22Rv1 (cell line): ENCODE measurements around the gene GLT6D1.

Experiments
- ZFX ChIP-seq: fragments of 450-650 bp; IDR thresholded peaks from 2 replicates; pipeline ENCODE4 v1.6.1; 2017; ENCODE audit warnings: antibody characterized with exemption, borderline replicate concordance
- TF ChIP-seq, protein P1 (sequence below): fragments of 450-650 bp; IDR thresholded peaks from 2 replicates; pipeline ENCODE4 v1.5.1; 2017; ENCODE audit warnings: mild to moderate bottlenecking

DNA sequence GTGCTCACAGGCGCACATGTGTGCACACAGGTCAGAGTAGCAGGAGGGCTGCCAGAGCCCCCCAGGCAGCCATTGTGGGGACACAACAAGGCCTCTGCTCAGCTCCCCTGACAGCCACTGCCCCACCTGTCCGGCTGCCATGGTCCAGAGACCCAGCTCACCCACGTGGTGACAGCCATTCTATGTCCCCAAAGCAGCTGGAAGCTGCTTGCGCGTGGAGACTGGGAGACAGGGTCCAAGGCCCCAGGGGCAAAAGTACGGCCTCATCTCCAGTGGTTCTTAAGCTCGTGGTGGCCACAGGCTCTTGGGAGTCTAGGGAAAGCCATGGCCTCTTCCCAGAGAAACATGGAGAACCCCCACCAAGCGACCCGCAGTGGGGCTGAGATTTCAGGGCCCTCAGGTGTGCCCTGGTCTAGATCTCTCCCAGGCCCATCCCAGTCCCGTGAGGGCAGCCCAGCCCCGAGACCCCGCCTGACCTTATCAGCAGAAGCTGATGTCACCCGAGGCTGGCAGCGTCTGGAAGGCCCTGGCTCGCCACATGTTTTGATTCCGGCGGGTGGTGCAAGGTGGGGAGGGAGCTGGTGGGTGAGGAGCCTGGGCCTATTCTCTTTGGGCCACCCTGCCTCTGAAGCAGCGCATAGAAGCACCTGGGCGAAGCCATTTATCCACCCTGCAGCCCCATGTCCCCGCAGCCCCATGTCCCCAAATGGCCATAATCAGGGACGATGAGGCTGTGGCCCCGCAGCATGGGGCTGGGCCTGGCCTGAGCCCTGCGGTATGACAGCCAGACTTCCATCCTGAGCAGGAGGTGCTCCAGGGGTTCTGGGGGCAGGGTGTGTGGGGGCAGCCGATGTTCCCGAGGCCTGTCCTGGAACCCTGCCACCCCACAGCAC, 31.7 kb downstream of the GLT6D1 start:
- TF ChIP-seq, protein P1, sequence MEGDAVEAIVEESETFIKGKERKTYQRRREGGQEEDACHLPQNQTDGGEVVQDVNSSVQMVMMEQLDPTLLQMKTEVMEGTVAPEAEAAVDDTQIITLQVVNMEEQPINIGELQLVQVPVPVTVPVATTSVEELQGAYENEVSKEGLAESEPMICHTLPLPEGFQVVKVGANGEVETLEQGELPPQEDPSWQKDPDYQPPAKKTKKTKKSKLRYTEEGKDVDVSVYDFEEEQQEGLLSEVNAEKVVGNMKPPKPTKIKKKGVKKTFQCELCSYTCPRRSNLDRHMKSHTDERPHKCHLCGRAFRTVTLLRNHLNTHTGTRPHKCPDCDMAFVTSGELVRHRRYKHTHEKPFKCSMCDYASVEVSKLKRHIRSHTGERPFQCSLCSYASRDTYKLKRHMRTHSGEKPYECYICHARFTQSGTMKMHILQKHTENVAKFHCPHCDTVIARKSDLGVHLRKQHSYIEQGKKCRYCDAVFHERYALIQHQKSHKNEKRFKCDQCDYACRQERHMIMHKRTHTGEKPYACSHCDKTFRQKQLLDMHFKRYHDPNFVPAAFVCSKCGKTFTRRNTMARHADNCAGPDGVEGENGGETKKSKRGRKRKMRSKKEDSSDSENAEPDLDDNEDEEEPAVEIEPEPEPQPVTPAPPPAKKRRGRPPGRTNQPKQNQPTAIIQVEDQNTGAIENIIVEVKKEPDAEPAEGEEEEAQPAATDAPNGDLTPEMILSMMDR: no peak
- TF ChIP-seq ZFX: no peak
